Spleen (tissue), 7 donors: ENCODE data around the gene DDI2.

Source experiments
- POLR2A ChIP-seq, 3 donors: fragments of 450-650 bp; IDR thresholded peaks; one replicate each; pipeline ENCODE4 v1.5.1; 2017; ENCODE audit warnings: antibody characterized with exemption in 3 of 3, mild to moderate bottlenecking in 1 of 3
- POLR2AphosphoS5 ChIP-seq, 3 donors: sonication (generic); formaldehyde crosslinking; IDR thresholded peaks; one replicate each; pipeline ENCODE4 v1.5.1; 2017; ENCODE audit warnings: antibody characterized with exemption in 3 of 3
- TF ChIP-seq, protein P1 (sequence below), 11 experiments: fragments of 200-600 bp in 7 of 11; fragments of 450-650 bp in 4 of 11; sonication (generic) in 4 of 11; IDR thresholded peaks in 8 of 11; conservative IDR thresholded peaks in 3 of 11; 1 replicate in 7 of 11; 2 replicates in 4 of 11; pipeline versions ENCODE4 v1.4.0 to v1.8.0; 2016 to 2021; ENCODE audit warnings: antibody characterized with exemption in 11 of 11, inconsistent platforms in 4 of 11, mild to moderate bottlenecking in 1 of 11
- donor health status: DM: no; HTN: no; CAD: no; lungs with moderate emphysema.
- donor health status: DM: no; HTN: no; CAD: no.
- donor health status: DM: no; HTN: no; CAD: no.

GRCh38 chr1:15603050-15603965, 13.9 kb upstream of the DDI2 start:
- TF ChIP-seq, protein P1, sequence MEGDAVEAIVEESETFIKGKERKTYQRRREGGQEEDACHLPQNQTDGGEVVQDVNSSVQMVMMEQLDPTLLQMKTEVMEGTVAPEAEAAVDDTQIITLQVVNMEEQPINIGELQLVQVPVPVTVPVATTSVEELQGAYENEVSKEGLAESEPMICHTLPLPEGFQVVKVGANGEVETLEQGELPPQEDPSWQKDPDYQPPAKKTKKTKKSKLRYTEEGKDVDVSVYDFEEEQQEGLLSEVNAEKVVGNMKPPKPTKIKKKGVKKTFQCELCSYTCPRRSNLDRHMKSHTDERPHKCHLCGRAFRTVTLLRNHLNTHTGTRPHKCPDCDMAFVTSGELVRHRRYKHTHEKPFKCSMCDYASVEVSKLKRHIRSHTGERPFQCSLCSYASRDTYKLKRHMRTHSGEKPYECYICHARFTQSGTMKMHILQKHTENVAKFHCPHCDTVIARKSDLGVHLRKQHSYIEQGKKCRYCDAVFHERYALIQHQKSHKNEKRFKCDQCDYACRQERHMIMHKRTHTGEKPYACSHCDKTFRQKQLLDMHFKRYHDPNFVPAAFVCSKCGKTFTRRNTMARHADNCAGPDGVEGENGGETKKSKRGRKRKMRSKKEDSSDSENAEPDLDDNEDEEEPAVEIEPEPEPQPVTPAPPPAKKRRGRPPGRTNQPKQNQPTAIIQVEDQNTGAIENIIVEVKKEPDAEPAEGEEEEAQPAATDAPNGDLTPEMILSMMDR (IDR thresholded peaks at IDR 0.05 in 8 of 11, conservative IDR thresholded peaks at IDR 0.05 in 3 of 11), result peak in 1 of 11 experiments; percentile 12
- no peak for TF ChIP-seq POLR2A (IDR thresholded peaks at IDR 0.05)
- TF ChIP-seq POLR2AphosphoS5 (IDR thresholded peaks at IDR 0.05), result peak; percentile 91 to 93 (median 93)
